ENCODE data around the gene PCCA.

- TF ChIP-seq CTCF (IDR thresholded peaks at IDR 0.05) (peak in 1 of 5 experiments; percentile 10), POLR2A (IDR thresholded peaks at IDR 0.05) (no peak), EP300 (IDR thresholded peaks at IDR 0.05) (peak in 1 of 2 donors; percentile 75)
Observed at GRCh38 chr13:100491164-100491842, 402.4 kb downstream of the PCCA start.

Measured in tibial nerve (tissue), 4 donors.